ENCODE measurements around the gene ZNF391. TPM values are rescaled to one million over a fixed set of nuclear protein-coding genes. Genes with fewer than 3 reads are reported as not detected.

The ZNF391 gene
- total RNA-seq, 1 donor from 2014 or later = 2.4 TPM

- Mint-ChIP-seq H3K27ac (ENCODE audit: unreplicated experiment) (no peak overlapping the region), H3K4me1 (ENCODE audit: unreplicated experiment) (no peaks in the 10 kb centered on the region), H3K4me3 (ENCODE audit: unreplicated experiment) (no peak overlapping the region), H3K9me3 (ENCODE audit: unreplicated experiment) (peaks cover 56% of the 10 kb centered on the region), H3K27me3 (ENCODE audit: unreplicated experiment) (no peaks in the 10 kb centered on the region), H3K36me3 (ENCODE audit: unreplicated experiment) (peaks cover 53% of the 10 kb centered on the region)
- TF ChIP-seq, protein P1, sequence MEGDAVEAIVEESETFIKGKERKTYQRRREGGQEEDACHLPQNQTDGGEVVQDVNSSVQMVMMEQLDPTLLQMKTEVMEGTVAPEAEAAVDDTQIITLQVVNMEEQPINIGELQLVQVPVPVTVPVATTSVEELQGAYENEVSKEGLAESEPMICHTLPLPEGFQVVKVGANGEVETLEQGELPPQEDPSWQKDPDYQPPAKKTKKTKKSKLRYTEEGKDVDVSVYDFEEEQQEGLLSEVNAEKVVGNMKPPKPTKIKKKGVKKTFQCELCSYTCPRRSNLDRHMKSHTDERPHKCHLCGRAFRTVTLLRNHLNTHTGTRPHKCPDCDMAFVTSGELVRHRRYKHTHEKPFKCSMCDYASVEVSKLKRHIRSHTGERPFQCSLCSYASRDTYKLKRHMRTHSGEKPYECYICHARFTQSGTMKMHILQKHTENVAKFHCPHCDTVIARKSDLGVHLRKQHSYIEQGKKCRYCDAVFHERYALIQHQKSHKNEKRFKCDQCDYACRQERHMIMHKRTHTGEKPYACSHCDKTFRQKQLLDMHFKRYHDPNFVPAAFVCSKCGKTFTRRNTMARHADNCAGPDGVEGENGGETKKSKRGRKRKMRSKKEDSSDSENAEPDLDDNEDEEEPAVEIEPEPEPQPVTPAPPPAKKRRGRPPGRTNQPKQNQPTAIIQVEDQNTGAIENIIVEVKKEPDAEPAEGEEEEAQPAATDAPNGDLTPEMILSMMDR (IDR thresholded peaks at IDR 0.05) = no peak
- DNase-seq (ENCODE audit: extremely low spot score, unreplicated experiment) = no peak
Observed at GRCh38 chr6:27448456-27448855, 59.9 kb downstream of the ZNF391 start.

GRCh38 chr6:27451660-27452390, 63.3 kb downstream of the ZNF391 start:
- Mint-ChIP-seq H3K4me1 (ENCODE audit: unreplicated experiment) (no peaks in the 10 kb centered on the region), H3K27ac (ENCODE audit: unreplicated experiment) (no peak overlapping the region), H3K9me3 (ENCODE audit: unreplicated experiment) (peaks cover 76% of the 10 kb centered on the region), H3K27me3 (ENCODE audit: unreplicated experiment) (no peaks in the 10 kb centered on the region), H3K4me3 (ENCODE audit: unreplicated experiment) (no peak overlapping the region), H3K36me3 (ENCODE audit: unreplicated experiment) (peaks cover 83% of the 10 kb centered on the region)
- TF ChIP-seq, protein P1 (IDR thresholded peaks at IDR 0.05) = no peak
- no peak for DNase-seq (ENCODE audit: extremely low spot score, unreplicated experiment)

- TF ChIP-seq, protein P1 (IDR thresholded peaks at IDR 0.05) = no peak
- DNase-seq (ENCODE audit: extremely low spot score, unreplicated experiment) = no peak
- Mint-ChIP-seq H3K4me1 (ENCODE audit: unreplicated experiment) (no peaks in the 10 kb centered on the region), H3K36me3 (ENCODE audit: unreplicated experiment) (peaks cover 86% of the 10 kb centered on the region), H3K27me3 (ENCODE audit: unreplicated experiment) (no peaks in the 10 kb centered on the region), H3K9me3 (ENCODE audit: unreplicated experiment) (peaks cover 83% of the 10 kb centered on the region), H3K27ac (ENCODE audit: unreplicated experiment) (no peak overlapping the region), H3K4me3 (ENCODE audit: unreplicated experiment) (no peak overlapping the region)
Observed at GRCh38 chr6:27452496-27452897, 63.9 kb downstream of the ZNF391 start.

Other genes starting within 250 kb of the ZNF391 start
- gene PRSS16, start 141.1 kb upstream of the ZNF391 start, total RNA-seq = not detected in 2 replicates
- gene POM121L2, start 76.5 kb upstream of the ZNF391 start, total RNA-seq = not detected in 2 replicates
- 9.5 and 10.7 TPM in 2 replicates for gene ZNF184, start 84.3 kb downstream of the ZNF391 start, total RNA-seq

Data from osteocyte (in vitro differentiated cells).